Spleen (tissue), 11 donors: ENCODE results near the gene CHN1. TPM values are rescaled to one million over a fixed set of nuclear protein-coding genes. Genes with fewer than 3 reads are reported as not detected.

ENCODE experiments used
- DNase-seq: peaks from one replicate; pipeline ENCODE4 v3.0.0-alpha.2; 2020
- H3K27ac ChIP-seq, 8 donors: fragments of 200-600 bp; sonication (generic) in 7 of 8; 1 replicate in 4 of 8; 2 replicates in 4 of 8; pipeline versions ENCODE4 v1.5.0 to v1.8.0; 2016 to 2021; ENCODE audit warnings: inconsistent platforms in 4 of 8, mild to moderate bottlenecking in 4 of 8, moderate library complexity in 1 of 8
- H3K27me3 ChIP-seq, 7 donors: fragments of 200-600 bp; sonication (generic) in 6 of 7; replicated peaks in 1 of 7; 1 replicate in 4 of 7; 2 replicates in 3 of 7; pipeline versions ENCODE4 v1.5.0 to v1.8.0; 2016 to 2021; ENCODE audit warnings: inconsistent platforms in 3 of 7, mild to moderate bottlenecking in 1 of 7
- H3K36me3 ChIP-seq, 6 donors: fragments of 200-600 bp; sonication (generic) in 5 of 6; 1 replicate in 4 of 6; 2 replicates in 2 of 6; pipeline versions ENCODE4 v1.5.0 to v1.8.0; 2016 to 2021; ENCODE audit warnings: inconsistent platforms in 2 of 6
- H3K4me1 ChIP-seq, 6 donors: fragments of 200-600 bp; sonication (generic) in 5 of 6; 1 replicate in 3 of 6; 2 replicates in 3 of 6; pipeline versions ENCODE4 v1.5.0 to v1.8.0; 2016 to 2021; ENCODE audit warnings: inconsistent platforms in 3 of 6
- H3K4me3 ChIP-seq, 8 donors: fragments of 200-600 bp; sonication (generic) in 7 of 8; 1 replicate in 4 of 8; 2 replicates in 4 of 8; pipeline versions ENCODE4 v1.5.0 to v1.8.0; 2016 to 2021; ENCODE audit warnings: inconsistent platforms in 4 of 8, mild to moderate bottlenecking in 4 of 8, moderate library complexity in 2 of 8
- H3K9me3 ChIP-seq, 8 donors: fragments of 200-600 bp; sonication (generic) in 7 of 8; 1 replicate in 4 of 8; 2 replicates in 4 of 8; pipeline versions ENCODE4 v1.5.0 to v1.8.0; 2016 to 2021; ENCODE audit warnings: inconsistent platforms in 4 of 8
- POLR2A ChIP-seq, 3 donors: fragments of 450-650 bp; IDR thresholded peaks; one replicate each; pipeline ENCODE4 v1.5.1; 2017; ENCODE audit warnings: antibody characterized with exemption in 3 of 3, mild to moderate bottlenecking in 1 of 3
- POLR2AphosphoS5 ChIP-seq, 3 donors: sonication (generic); formaldehyde crosslinking; IDR thresholded peaks; one replicate each; pipeline ENCODE4 v1.5.1; 2017; ENCODE audit warnings: antibody characterized with exemption in 3 of 3
- WGBS, 5 donors: extraction: QIAGEN DNeasy Blood & Tissue Kit in 3 of 5; methylation state at CpG; one replicate each; pipeline versions ENCODE4 v1.1.5 to v1.1.7; 2013 to 2018; 5-methylcytosine and 5-hydroxymethylcytosine counted together
- intact Hi-C: fragments of 100-400 bp; cut with DNase I; formaldehyde crosslinking; loops from one replicate; pipeline ENCODE4 v1.15.0; 2023; ENCODE audit warnings: low total_unique reads
- polyA plus RNA-seq, 3 donors: library from polyadenylated mRNA; stranded (reverse); fragments of 200-250 nt; gene quantifications; one replicate each; pipeline ENCODE4 v1.2.1, GENCODE V29; 2013
- total RNA-seq, 7 donors: library from RNA; depleted of rRNA in 3 of 7; stranded (reverse); fragments of >200 nt in 3 of 7; fragmentation: NEBNext Ultra II Directional in 4 of 7; extraction: Animal tissue kit (Norgen Biotek cat#: 25700) in 4 of 7; gene quantifications; one replicate each; pipeline versions ENCODE4 v1.1.0 to v1.2.1, GENCODE V29; 2016 to 2021
- TF ChIP-seq, protein P1 (sequence below), 11 experiments: fragments of 200-600 bp in 7 of 11; fragments of 450-650 bp in 4 of 11; sonication (generic) in 4 of 11; IDR thresholded peaks in 8 of 11; conservative IDR thresholded peaks in 3 of 11; 1 replicate in 7 of 11; 2 replicates in 4 of 11; pipeline versions ENCODE4 v1.4.0 to v1.8.0; 2016 to 2021; ENCODE audit warnings: antibody characterized with exemption in 11 of 11, inconsistent platforms in 4 of 11, mild to moderate bottlenecking in 1 of 11
- donor health status: healthy with polysubstance abuse.
- donor health status: DM: no; HTN: no; CAD: no; lungs with moderate emphysema.
- donor health status: DM: no; HTN: no; CAD: no.
- donor health status: Bipolar disorder and iron deficiency.
- donor health status: healthy.
- donor health status: DM: no; HTN: no; CAD: no.
- donor health status: DM: yes; HTN: yes; CAD: no.

Gene CHN1
- total and polyA plus RNA-seq, 10 donors = 5.4 to 14.6 (median 9.7) TPM

DNA sequence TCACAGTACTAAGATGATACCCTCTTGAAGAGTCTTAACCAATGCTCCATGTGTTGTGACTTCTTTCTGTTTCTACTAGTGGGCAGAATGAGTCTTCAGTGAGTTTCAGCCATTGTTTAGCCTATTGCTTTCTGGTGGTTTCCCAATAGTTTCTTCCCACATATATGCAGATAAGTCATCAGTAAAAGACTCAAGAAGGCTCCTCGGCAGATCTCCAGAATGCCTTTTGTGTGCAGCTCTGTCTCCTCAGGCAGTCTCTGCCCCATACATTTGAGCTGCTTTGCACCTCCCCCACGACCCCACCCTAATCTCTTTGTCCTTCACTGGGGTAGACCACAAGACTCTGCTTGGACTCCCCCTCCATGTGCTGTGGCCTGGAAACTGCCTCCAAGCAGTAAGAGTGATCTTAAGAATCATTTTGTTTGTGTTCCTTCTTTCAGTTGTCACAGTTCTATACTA, 169.4 kb downstream of the CHN1 start:
- H3K4me1 ChIP-seq = no peaks in the 10 kb centered on the region
- H3K36me3 ChIP-seq = no peaks in the 10 kb centered on the region
- H3K9me3 ChIP-seq = peaks cover 0 to 9% (median 0%) of the 10 kb centered on the region in 8 donors
- intact Hi-C loops = no loop called here
- WGBS, 5 donors = 48 to 82% (median 61%) methylated on average over 2 of the region's 2 CpGs
- H3K4me3 ChIP-seq = no peak overlapping the region
- no peak overlapping the region for H3K27ac ChIP-seq
- no peaks in the 10 kb centered on the region for H3K27me3 ChIP-seq
- TF ChIP-seq POLR2AphosphoS5 (IDR thresholded peaks at IDR 0.05) = no peak
- TF ChIP-seq POLR2A (IDR thresholded peaks at IDR 0.05) = no peak
- TF ChIP-seq, protein P1, sequence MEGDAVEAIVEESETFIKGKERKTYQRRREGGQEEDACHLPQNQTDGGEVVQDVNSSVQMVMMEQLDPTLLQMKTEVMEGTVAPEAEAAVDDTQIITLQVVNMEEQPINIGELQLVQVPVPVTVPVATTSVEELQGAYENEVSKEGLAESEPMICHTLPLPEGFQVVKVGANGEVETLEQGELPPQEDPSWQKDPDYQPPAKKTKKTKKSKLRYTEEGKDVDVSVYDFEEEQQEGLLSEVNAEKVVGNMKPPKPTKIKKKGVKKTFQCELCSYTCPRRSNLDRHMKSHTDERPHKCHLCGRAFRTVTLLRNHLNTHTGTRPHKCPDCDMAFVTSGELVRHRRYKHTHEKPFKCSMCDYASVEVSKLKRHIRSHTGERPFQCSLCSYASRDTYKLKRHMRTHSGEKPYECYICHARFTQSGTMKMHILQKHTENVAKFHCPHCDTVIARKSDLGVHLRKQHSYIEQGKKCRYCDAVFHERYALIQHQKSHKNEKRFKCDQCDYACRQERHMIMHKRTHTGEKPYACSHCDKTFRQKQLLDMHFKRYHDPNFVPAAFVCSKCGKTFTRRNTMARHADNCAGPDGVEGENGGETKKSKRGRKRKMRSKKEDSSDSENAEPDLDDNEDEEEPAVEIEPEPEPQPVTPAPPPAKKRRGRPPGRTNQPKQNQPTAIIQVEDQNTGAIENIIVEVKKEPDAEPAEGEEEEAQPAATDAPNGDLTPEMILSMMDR (IDR thresholded peaks at IDR 0.05 in 8 of 11, conservative IDR thresholded peaks at IDR 0.05 in 3 of 11) = no peak
- DNase-seq = no peak

DNA sequence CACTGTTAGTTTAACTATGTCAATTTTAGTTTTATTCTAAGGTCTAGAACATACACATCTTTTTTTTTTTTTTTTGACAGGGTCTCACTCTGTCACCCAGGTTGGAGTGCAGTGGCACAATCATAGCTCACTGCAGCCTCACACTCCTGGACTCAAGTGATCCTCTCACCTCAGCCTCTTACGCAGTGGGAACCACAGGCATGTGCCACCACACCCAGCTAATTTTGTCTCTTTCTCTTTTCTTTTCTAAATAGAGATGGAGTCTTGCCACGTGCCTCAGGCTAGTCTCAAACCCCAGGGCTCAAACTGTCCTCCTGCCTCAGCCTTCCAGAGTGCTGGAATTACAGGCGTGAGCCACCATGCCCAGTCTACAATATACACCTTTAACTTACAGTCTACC, 171.4 kb downstream of the CHN1 start:
- Histone ChIP-seq H3K27ac (no peak overlapping the region), H3K27me3 (no peaks in the 10 kb centered on the region), H3K36me3 (no peaks in the 10 kb centered on the region), H3K9me3 (peaks cover 0 to 9% (median 0%) of the 10 kb centered on the region in 8 donors), H3K4me3 (no peak overlapping the region), H3K4me1 (no peaks in the 10 kb centered on the region)
- TF ChIP-seq POLR2A (IDR thresholded peaks at IDR 0.05) = no peak
- TF ChIP-seq, protein P1 (IDR thresholded peaks at IDR 0.05 in 8 of 11, conservative IDR thresholded peaks at IDR 0.05 in 3 of 11) = no peak
- no peak for TF ChIP-seq POLR2AphosphoS5 (IDR thresholded peaks at IDR 0.05)
- intact Hi-C loops = no loop called here
- WGBS, 5 donors = 75 to 90% (median 83%) methylated on average over 3 of the region's 3 CpGs
- no peak for DNase-seq

DNA sequence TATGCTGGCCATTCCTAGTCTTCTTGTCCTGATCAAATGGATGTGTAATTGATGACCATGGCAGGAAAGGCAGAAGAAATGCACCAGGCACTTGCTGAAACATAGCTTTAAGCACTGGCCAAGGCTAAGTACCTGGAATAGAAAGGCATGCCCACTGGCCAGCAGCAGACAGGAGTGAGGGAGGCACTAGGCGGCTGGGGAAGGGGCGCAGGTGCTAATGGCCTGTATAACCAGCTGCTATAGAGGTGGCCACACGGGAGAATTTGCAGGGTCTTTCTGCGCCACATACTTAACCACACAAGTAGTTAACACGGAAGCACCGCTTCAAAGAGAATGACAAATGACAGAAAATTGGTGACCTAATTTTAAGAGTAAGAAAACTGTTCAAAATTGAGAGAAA, 174.6 kb downstream of the CHN1 start:
- 87 to 92% (median 90%) methylated on average over 6 of the region's 6 CpGs for WGBS, 5 donors
- no peak for DNase-seq
- TF ChIP-seq POLR2A (IDR thresholded peaks at IDR 0.05) (no peak), POLR2AphosphoS5 (IDR thresholded peaks at IDR 0.05) (no peak)
- TF ChIP-seq, protein P1 (IDR thresholded peaks at IDR 0.05 in 8 of 11, conservative IDR thresholded peaks at IDR 0.05 in 3 of 11) = no peak
- Histone ChIP-seq H3K27ac (no peak overlapping the region), H3K4me3 (no peak overlapping the region), H3K4me1 (peaks cover 0 to 6% (median 0%) of the 10 kb centered on the region in 6 donors), H3K27me3 (no peaks in the 10 kb centered on the region), H3K36me3 (no peaks in the 10 kb centered on the region), H3K9me3 (peaks cover 0 to 9% (median 0%) of the 10 kb centered on the region in 8 donors)
- intact Hi-C loops = no loop called here

DNA sequence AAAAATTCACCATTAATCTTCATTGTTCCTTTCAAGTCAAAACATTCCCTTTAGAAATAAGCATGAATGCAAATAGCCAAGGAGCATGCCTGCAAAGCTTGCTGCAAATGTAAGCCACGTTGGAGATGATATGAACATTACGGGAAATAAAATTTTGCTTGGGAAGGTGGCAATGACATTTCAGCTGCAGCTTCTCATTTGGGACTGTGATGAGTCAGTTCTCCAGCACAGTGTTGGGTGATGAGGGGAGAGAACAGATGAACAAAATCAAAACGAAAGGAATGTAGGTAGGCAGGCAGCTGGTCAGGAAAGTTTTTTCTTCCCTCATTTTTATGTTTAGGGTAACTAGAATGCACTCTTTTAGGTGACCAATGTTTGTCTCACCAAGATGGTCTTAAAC, 175.6 kb downstream of the CHN1 start:
- no peak for DNase-seq
- H3K27me3 ChIP-seq = no peaks in the 10 kb centered on the region
- intact Hi-C loops = no loop called here
- TF ChIP-seq POLR2A (IDR thresholded peaks at IDR 0.05) (no peak), POLR2AphosphoS5 (IDR thresholded peaks at IDR 0.05) (no peak)
- TF ChIP-seq, protein P1 (IDR thresholded peaks at IDR 0.05 in 8 of 11, conservative IDR thresholded peaks at IDR 0.05 in 3 of 11) = no peak
- WGBS, 5 donors = 80 to 86% (median 83%) methylated on average over 3 of the region's 3 CpGs
- H3K4me1 ChIP-seq = peaks cover 0 to 6% (median 0%) of the 10 kb centered on the region in 6 donors
- no peak overlapping the region for H3K27ac ChIP-seq
- H3K4me3 ChIP-seq = no peak overlapping the region
- H3K9me3 ChIP-seq = peaks cover 0 to 9% (median 0%) of the 10 kb centered on the region in 8 donors
- no peaks in the 10 kb centered on the region for H3K36me3 ChIP-seq
